Activated CD8-positive, alpha-beta T cell treated with anti-CD3 and anti-CD28 coated beads for 36 hours (primary cell): ENCODE measurements around the gene ZNF516. TPM values are rescaled to one million over a fixed set of nuclear protein-coding genes. Genes with fewer than 3 reads are reported as not detected.

ENCODE experiments used
- ATAC-seq: fragments of 200-7000 bp; cut with Tn5 transposase; one replicate; pipeline ENCODE4 v1.10.0; 2021; ENCODE audit warnings: mild to moderate bottlenecking, moderate library complexity
- CTCF ChIA-PET: fragments of 350-600 bp; sonication (Branson Sonifier 250); formaldehyde crosslinking; loops from one replicate; lab custom pipeline; 2021; ENCODE audit warnings: antibody characterized with exemption; lab: Charles Lee
- POLR2A ChIA-PET: fragments of 350-600 bp; sonication (Branson Sonifier 250); formaldehyde crosslinking; loops from one replicate; lab custom pipeline; 2021; ENCODE audit warnings: antibody characterized with exemption; lab: Charles Lee
- DNase-seq: peaks from one replicate; pipeline ENCODE4 v3.0.0-alpha.2; 2020
- H3K27ac Mint-ChIP-seq: one replicate; pipeline ENCODE4 v1.8.0; 2021; ENCODE audit warnings: mild to moderate bottlenecking, mixed read lengths
- H3K27me3 Mint-ChIP-seq: one replicate; pipeline ENCODE4 v1.8.0; 2021; ENCODE audit warnings: mixed read lengths
- H3K36me3 Mint-ChIP-seq: one replicate; pipeline ENCODE4 v1.8.0; 2021; ENCODE audit warnings: low read depth, mixed read lengths
- H3K4me1 Mint-ChIP-seq: one replicate; pipeline ENCODE4 v1.8.0; 2021; ENCODE audit warnings: low read depth, mixed read lengths
- H3K4me3 Mint-ChIP-seq: one replicate; pipeline ENCODE4 v1.8.0; 2021; ENCODE audit warnings: mild to moderate bottlenecking, moderate library complexity, mixed read lengths
- H3K9me3 Mint-ChIP-seq: one replicate; pipeline ENCODE4 v1.8.0; 2021; ENCODE audit warnings: mixed read lengths
- intact Hi-C: fragments of 100-400 bp; cut with micrococcal nuclease; formaldehyde crosslinking; loops from one replicate; pipeline ENCODE4 v1.10.0; 2022
- total RNA-seq, 2 experiments: library from RNA; stranded (reverse); gene quantifications; one replicate each; pipeline ENCODE4 v1.2.3, GENCODE V29; 2021
- TF ChIP-seq, protein P1 (sequence below): fragments of 200-600 bp; IDR thresholded peaks from one replicate; pipeline ENCODE4 v1.8.0; 2022; ENCODE audit warnings: antibody characterized with exemption, mild to moderate bottlenecking

ZNF516 gene
- total RNA-seq, 2 experiments from 2014 or later = 7.0 to 10.5 TPM

DNA sequence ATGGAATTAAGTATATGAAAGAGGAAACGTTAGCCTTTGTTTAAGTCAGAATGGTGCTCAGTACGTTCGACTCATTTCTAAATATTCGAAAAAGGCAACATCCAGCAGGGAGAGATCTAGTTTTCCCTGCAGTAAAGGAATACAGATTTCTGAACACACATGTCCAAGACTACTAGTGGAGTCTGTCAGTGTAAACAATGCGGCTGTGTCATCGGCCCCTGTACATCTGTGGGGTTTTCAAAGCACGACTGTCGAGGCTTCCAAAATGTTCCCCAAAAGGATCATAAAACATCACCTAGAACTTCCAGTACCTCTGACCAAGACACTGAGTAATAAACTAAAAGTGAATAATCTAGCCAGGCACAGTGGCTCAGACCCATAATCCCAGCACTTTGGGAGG lies 112.8 kb downstream of the ZNF516 start:
- no peaks in the 10 kb centered on the region for H3K9me3 Mint-ChIP-seq
- ATAC-seq = no peak
- TF ChIP-seq, protein P1, sequence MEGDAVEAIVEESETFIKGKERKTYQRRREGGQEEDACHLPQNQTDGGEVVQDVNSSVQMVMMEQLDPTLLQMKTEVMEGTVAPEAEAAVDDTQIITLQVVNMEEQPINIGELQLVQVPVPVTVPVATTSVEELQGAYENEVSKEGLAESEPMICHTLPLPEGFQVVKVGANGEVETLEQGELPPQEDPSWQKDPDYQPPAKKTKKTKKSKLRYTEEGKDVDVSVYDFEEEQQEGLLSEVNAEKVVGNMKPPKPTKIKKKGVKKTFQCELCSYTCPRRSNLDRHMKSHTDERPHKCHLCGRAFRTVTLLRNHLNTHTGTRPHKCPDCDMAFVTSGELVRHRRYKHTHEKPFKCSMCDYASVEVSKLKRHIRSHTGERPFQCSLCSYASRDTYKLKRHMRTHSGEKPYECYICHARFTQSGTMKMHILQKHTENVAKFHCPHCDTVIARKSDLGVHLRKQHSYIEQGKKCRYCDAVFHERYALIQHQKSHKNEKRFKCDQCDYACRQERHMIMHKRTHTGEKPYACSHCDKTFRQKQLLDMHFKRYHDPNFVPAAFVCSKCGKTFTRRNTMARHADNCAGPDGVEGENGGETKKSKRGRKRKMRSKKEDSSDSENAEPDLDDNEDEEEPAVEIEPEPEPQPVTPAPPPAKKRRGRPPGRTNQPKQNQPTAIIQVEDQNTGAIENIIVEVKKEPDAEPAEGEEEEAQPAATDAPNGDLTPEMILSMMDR = no peak

DNA sequence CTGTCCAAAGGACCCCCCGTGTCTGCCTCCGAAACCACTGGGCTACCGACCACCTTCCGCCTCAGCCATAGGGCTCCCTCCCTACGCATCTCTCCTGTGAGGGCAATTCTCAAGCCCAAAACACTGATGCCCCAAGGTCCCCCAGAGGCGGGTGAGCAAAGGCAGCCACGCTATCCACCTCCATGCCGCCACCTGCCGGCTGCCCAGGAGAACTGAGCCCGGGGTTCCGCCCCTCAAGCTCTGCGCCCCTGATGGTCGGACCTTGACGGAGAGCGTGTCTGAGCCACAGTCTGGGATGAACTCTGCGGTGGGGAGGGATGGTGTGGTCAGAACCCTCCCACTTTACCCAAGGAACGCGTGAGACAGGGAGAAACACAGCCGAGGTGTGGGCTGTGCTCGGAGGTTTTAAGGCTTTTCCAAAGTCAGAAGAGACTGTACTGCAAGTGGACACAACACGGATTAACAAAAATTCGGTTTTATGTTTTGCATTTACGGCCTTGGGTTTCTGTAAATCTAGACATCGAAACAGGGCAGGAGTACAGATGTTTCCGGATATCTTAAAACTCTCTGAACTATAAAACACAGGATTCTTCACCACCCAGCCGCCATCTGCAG lies 114.1 kb downstream of the ZNF516 start:
- peaks cover 17% of the 10 kb centered on the region for H3K36me3 Mint-ChIP-seq
- H3K9me3 Mint-ChIP-seq = no peaks in the 10 kb centered on the region
- intact Hi-C loops = no loop called here
- TF ChIP-seq, protein P1 = peak; percentile 36
- peaks cover 22% of the 10 kb centered on the region for H3K4me1 Mint-ChIP-seq
- no peak overlapping the region for H3K27ac Mint-ChIP-seq
- no peak overlapping the region for H3K4me3 Mint-ChIP-seq
- POLR2A ChIA-PET = no interaction called here
- ATAC-seq = no peak
- H3K27me3 Mint-ChIP-seq = no peaks in the 10 kb centered on the region
- CTCF ChIA-PET = interaction anchor here (1.8 kb wide), 1 partner anchor 18 kb away, joined by 6 read pairs; no protein-coding TSS in a partner anchor
- DNase-seq = peak; percentile 27

More for the DNA sequence above, 112.8 kb downstream of the ZNF516 start:
- peaks cover 13% of the 10 kb centered on the region for H3K36me3 Mint-ChIP-seq
- ChIA-PET CTCF (no interaction called here), POLR2A (no interaction called here)
- no peak overlapping the region for H3K27ac Mint-ChIP-seq
- no peak for DNase-seq
- peaks cover 22% of the 10 kb centered on the region for H3K4me1 Mint-ChIP-seq
- H3K4me3 Mint-ChIP-seq = no peak overlapping the region
- intact Hi-C loops = no loop called here
- peaks cover 4% of the 10 kb centered on the region for H3K27me3 Mint-ChIP-seq

DNA sequence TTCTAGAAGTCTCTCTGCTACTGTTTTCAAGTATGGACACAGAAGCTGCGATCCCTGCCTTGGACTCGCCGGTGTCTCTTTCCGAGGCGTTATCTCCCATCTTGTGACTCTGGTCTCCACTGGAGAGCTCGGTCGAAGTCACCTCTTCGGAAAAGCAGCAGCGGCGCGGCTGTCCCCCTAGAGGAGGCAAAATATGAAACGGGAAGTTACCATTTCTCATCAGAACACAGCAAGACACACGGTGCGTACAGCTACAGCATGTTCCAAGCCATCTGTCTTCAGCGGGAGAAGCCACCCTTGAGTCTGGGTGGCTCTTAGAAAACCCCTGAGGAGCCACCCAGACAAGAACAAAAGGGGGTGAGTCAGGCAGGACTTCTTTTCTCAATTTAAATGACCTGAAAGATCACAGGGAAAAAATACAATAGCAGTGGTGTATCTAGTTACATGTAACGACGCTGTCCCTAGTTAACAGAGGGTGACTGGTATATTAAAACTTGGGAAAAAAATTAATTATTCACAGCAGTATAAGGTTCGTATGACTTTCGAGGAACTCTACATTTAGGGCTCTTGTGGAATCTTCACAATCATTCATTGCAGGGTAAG lies 114.8 kb downstream of the ZNF516 start:
- intact Hi-C loops = no loop called here
- no peak for ATAC-seq
- no peak overlapping the region for H3K4me3 Mint-ChIP-seq

DNA sequence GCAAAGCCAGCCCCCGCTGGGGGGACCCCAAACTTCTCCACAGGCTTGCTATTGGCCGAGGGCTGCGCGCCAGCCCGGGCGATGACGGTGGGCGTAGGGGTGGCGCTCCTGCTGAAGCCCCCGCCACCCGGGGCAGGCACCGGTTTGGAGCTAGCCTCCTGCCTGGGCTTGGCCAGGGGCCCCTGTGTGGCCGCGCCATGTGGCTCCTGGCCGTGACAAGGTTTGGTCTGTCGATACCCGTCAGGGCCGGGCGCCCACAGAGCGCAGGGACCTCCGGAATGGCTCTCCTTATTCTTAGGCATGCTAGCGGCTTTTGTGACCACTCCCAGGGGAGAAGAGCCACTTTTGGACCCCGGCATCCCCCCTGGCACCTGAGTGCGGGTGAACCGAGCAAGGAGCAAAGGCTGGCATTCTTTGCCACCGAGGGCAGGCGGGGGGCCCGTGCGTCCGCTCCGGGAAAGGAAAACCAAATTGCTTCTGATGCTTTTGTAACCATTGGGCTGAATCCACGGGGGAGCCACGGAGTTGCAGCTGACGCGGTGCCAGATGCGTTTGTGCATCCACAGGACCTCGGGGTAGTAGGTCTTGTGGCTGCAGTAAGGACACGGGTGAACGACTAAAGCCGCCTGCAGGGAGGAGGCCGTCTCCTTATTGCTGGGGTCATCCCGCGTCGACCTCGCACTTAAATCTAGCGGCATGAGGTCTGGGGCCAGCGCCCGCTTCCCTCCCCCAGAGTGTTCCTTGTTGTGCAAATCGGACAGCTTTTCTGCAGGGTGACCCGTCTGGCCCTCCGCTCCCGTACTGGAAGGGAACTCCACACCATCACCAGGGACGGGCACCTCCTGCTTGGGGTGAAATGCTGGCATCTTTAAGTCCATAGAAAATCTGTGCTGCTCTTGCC lies 115.6 kb downstream of the ZNF516 start:
- Mint-ChIP-seq H3K27me3 (no peaks in the 10 kb centered on the region), H3K36me3 (peaks cover 28% of the 10 kb centered on the region), H3K4me1 (peaks cover 35% of the 10 kb centered on the region), H3K4me3 (no peak overlapping the region), H3K9me3 (peaks cover 7% of the 10 kb centered on the region), H3K27ac (no peak overlapping the region)
- ChIA-PET CTCF (interaction anchor here (1.8 kb wide), 1 partner anchor 20 kb away, joined by 6 read pairs; no protein-coding TSS in a partner anchor), POLR2A (no interaction called here)
- TF ChIP-seq, protein P1 = no peak
- ATAC-seq (no peak), DNase-seq (no peak)
- intact Hi-C loops = no loop called here

More for the DNA sequence above, 114.8 kb downstream of the ZNF516 start:
- DNase-seq = no peak
- H3K36me3 Mint-ChIP-seq = peaks cover 23% of the 10 kb centered on the region
- POLR2A ChIA-PET = no interaction called here
- TF ChIP-seq, protein P1 = no peak
- H3K27ac Mint-ChIP-seq = no peak overlapping the region
- H3K27me3 Mint-ChIP-seq = no peaks in the 10 kb centered on the region
- CTCF ChIA-PET = interaction anchor here (1.8 kb wide), 1 partner anchor 19 kb away, joined by 6 read pairs; no protein-coding TSS in a partner anchor
- peaks cover 28% of the 10 kb centered on the region for H3K4me1 Mint-ChIP-seq
- peaks cover 3% of the 10 kb centered on the region for H3K9me3 Mint-ChIP-seq
